IgD-negative memory B cell (primary cell): ENCODE measurements around the gene ANKRD11. TPM values are rescaled to one million over a fixed set of nuclear protein-coding genes. Genes with fewer than 3 reads are reported as not detected.
"Not testable (repeated sequence)": the region's sequence is repeated elsewhere in the genome, so short reads cannot be mapped to it uniquely, and the experiment has no call there.

Source experiments
- H3K27ac Mint-ChIP-seq, 3 donors: one replicate each; pipeline ENCODE4 v1.8.0; 2020 to 2022; ENCODE audit warnings: mild to moderate bottlenecking in 3 of 3, mixed read lengths in 3 of 3, moderate library complexity in 1 of 3
- H3K27me3 Mint-ChIP-seq: one replicate; pipeline ENCODE4 v1.8.0; 2021; ENCODE audit warnings: mixed read lengths
- H3K36me3 Mint-ChIP-seq: one replicate; pipeline ENCODE4 v1.8.0; 2020; ENCODE audit warnings: mild to moderate bottlenecking, mixed read lengths
- H3K4me1 Mint-ChIP-seq, 3 donors: one replicate each; pipeline ENCODE4 v1.8.0; 2020 to 2022; ENCODE audit warnings: mixed read lengths in 3 of 3, mild to moderate bottlenecking in 1 of 3
- H3K4me3 Mint-ChIP-seq, 4 donors: one replicate each; pipeline ENCODE4 v1.8.0; 2020 to 2022; ENCODE audit warnings: mild to moderate bottlenecking in 4 of 4, mixed read lengths in 4 of 4, moderate library complexity in 3 of 4
- H3K9me3 Mint-ChIP-seq, 3 donors: one replicate each; pipeline ENCODE4 v1.8.0; 2020 to 2021; ENCODE audit warnings: mixed read lengths in 3 of 3, mild to moderate bottlenecking in 1 of 3
- polyA plus RNA-seq: library from polyadenylated mRNA; unstranded; fragments of 300-500 nt; fragmentation: Illumina TruSeq; gene quantifications from one replicate; pipeline ENCODE4 v1.2.3, GENCODE V29; 2021

ANKRD11 gene
- polyA plus RNA-seq, 1 donor from 2014 or later: 11.6 TPM

DNA sequence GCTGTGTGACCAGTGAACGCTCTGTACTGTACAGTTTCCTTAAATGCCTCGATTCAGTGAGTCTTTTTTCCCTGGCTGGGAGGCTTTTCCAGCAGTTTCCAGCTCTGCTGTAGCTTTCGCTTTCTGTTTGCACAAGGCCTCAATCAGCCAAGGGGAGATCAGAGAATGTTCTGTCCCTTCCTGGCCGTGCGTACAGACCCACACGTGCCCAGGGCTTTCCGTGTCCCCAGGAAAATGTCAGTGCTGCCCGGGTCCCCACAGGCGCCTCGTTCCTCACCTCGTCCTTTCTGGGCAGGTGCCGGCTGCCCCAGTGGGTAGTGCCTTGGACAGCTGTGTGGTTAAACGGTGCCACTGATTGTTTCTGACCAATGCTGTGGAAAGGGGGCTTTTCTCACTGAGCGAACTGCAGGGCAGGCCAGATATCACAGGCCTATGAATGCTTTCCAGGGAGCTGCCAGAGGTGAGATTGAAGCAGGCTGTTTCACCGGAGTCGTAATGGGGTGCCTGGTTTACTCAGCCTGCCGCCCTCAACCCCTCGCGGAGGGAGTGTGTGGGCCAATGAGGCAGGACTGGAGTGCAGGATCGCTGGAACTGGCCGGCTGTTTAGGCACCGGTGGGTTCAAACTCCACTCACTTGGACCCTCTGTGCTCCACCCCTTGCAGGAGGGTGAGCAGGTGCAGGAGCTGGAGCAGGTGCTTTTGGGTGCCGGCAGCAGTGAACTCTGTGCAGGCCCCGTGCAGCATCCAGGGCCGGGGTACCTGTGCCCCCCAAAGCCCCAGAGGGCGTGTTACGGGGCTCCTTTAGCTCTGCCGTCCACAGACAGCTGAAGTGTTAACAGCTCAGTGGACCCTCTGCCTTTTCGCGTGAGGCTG lies 228.4 kb downstream of the ANKRD11 start:
- peak overlapping the region in 1 of 3 donors; percentile 69 for H3K27ac Mint-ChIP-seq
- peaks cover 18% of the 10 kb centered on the region for H3K27me3 Mint-ChIP-seq
- H3K4me1 Mint-ChIP-seq: peaks cover 5% of the 10 kb centered on the region in 3 donors
- no peak overlapping the region for H3K4me3 Mint-ChIP-seq
- peaks cover 0 to 4% (median 0%) of the 10 kb centered on the region in 3 donors for H3K9me3 Mint-ChIP-seq
- H3K36me3 Mint-ChIP-seq: peaks cover 1% of the 10 kb centered on the region

DNA sequence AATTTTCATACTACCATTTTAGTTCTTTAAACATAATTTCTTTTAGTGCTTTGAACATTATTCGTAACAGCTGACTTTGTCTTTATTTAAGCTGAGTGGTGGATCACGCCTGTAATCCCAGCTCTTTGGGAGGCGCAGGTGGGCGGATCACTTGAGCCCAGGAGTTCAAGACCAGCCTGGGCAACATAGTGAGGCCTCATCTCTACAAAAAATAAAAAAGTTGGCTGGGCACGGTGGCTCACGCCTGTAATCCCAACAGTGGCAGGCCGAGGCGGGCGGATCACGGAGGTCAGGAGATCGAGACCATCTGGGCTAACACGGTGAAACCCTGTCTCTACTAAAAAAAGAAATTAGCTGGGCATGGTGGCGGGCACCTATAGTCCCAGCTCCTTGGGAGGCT lies 230.5 kb downstream of the ANKRD11 start:
- not testable (repeated sequence) for H3K4me3 Mint-ChIP-seq, H3K9me3 Mint-ChIP-seq, H3K4me1 Mint-ChIP-seq, H3K36me3 Mint-ChIP-seq, H3K27ac Mint-ChIP-seq
- peaks cover 33% of the 10 kb centered on the region for H3K27me3 Mint-ChIP-seq

DNA sequence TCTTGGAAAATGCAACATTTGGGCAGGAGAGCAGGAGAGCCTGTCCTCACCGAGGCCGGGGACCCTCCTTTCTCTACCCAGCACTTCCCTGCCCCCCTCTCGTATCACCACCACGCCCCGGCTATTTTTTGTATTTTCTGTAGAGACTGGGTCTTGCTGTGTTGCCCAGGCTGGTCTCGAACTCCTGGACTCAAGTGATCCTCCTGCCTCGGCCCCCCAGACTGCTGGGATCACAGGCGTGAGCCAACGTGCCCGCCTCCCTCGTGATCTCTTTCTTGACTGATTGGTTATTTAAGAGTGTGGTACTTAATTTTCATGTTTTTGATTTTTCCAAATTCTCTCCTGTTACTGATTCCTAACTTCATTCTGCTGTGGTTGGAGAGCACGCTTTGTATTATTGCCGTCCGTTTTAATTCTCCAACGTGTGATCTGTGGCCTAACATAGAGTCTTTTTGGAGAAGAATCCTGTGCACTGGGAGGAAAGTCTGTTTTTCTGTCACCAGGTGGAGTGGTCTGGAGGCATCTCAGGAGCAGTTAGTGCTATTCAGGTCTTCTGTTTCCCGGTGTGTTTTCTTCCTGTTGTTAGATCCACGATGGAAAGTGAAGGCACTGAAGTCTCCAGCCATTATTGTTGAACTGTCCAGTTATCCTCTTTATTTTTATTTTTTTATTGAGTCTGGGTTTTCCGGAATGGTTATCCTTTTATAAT lies 232.4 kb downstream of the ANKRD11 start:
- H3K27me3 Mint-ChIP-seq: peaks cover 33% of the 10 kb centered on the region
- H3K27ac Mint-ChIP-seq: peak overlapping the region; percentile 16 to 58 (median 18)
- H3K36me3 Mint-ChIP-seq: no peaks in the 10 kb centered on the region
- H3K4me1 Mint-ChIP-seq: peaks cover 3 to 5% (median 5%) of the 10 kb centered on the region in 3 donors
- peaks cover 0 to 4% (median 0%) of the 10 kb centered on the region in 3 donors for H3K9me3 Mint-ChIP-seq
- peak overlapping the region; percentile 2 to 76 (median 36) for H3K4me3 Mint-ChIP-seq

DNA sequence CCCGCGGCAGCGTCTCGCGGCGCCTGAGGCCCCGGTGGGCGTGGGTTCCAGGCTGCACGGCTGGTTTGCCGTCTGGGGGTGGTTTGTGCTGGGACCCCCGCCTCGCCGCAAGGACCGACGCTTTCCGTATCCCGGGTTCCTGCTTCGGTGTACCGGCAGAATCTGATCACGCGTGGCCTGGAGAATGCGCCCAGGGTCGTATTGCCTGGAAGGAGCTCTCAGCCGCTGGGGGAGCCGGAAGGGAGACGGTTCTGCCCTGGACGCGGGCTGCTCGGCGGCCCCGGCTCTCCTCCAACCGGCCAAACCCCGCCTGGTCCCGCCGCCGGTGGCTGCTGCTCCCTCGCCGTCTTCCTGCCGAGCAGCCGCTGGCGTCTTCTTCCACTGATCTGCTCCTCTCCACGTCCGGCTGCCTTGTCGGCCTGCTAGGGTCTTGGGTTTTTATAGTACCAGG lies 233.1 kb downstream of the ANKRD11 start:
- Mint-ChIP-seq H3K4me3 (peak overlapping the region in 2 of 4 donors; percentile 28 to 39), H3K9me3 (peaks cover 0 to 2% (median 0%) of the 10 kb centered on the region in 3 donors), H3K27me3 (peaks cover 35% of the 10 kb centered on the region), H3K27ac (peak overlapping the region in 1 of 3 donors; percentile 18), H3K36me3 (no peaks in the 10 kb centered on the region), H3K4me1 (peaks cover 3 to 5% (median 5%) of the 10 kb centered on the region in 3 donors)

DNA sequence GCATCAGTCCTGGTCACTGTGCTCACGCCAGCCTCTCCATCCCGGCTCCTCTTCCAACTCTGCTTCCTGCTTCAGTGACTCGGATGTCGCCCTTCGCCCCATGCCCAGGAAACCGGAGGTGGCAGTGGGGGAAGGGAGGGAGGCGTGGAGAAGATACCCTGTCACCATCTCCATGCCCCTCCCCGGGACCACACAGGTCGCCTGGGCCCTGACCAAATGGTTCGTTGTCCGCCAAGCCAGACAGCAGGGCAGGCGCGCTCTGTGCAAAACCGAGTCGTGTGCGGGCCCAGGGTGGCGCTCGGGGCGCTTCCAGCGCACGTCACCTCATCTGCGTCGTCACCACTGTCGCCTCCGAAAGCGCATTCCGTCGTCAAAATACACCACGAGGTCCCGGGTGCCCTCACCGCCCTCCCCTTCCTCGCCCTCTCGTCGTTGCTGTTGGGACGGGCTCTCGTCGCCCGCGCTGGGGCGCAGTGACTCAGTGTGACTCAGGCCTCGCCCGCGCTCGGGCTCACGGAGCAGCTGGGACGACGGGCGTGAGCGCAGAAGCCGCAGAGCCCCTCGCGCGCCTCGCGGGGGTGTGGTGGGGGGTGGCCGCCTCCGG lies 233.6 kb downstream of the ANKRD11 start:
- H3K36me3 Mint-ChIP-seq: no peaks in the 10 kb centered on the region
- H3K4me1 Mint-ChIP-seq: peaks cover 3 to 5% (median 5%) of the 10 kb centered on the region in 3 donors
- H3K27ac Mint-ChIP-seq: peak overlapping the region in 1 of 3 donors; percentile 82
- peaks cover 0 to 3% (median 2%) of the 10 kb centered on the region in 3 donors for H3K9me3 Mint-ChIP-seq
- peaks cover 35% of the 10 kb centered on the region for H3K27me3 Mint-ChIP-seq
- H3K4me3 Mint-ChIP-seq: peak overlapping the region in 1 of 4 donors; percentile 67

DNA sequence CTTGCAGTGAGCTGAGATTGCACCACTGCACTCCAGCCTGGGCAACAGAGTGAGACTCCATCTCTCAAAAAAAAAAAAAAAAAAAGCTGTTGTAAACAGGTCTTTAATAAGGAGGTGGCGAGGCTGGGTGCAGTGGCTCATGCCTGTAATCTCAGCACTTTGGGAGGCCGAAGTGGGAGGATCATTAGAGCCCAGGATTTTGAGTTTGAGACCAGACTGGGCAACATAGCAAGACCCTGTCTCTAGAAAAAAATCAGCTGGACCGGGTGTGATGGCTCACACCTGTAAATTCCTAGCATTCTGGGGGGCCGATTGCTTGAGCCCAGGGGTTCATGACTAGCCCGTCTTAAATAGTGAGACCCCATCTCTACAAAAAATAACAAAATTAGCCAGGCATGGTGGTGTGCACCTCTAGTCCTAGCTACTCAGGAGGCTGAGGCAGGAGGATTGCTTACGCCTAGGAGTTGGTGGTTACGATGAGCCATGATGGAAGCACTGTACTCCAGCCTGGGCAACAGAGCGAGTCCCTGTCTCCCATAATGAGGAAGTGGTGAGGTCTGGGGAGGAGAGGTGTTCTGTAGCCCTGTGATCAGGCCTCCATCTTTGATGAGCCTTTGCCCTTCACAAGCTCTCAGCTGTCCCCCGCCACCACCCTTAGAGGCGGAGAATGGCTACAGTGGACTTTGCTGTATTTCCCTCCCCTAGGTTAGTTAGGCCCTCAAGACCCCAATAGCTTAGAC lies 236.6 kb downstream of the ANKRD11 start:
- Mint-ChIP-seq H3K27me3 (peaks cover 27% of the 10 kb centered on the region), H3K4me1 (peaks cover 3 to 10% (median 5%) of the 10 kb centered on the region in 3 donors), H3K36me3 (peaks cover 1% of the 10 kb centered on the region), H3K27ac (peak overlapping the region in 2 of 3 donors; percentile 10 to 46), H3K9me3 (peaks cover 0 to 7% (median 5%) of the 10 kb centered on the region in 3 donors), H3K4me3 (no peak overlapping the region)

DNA sequence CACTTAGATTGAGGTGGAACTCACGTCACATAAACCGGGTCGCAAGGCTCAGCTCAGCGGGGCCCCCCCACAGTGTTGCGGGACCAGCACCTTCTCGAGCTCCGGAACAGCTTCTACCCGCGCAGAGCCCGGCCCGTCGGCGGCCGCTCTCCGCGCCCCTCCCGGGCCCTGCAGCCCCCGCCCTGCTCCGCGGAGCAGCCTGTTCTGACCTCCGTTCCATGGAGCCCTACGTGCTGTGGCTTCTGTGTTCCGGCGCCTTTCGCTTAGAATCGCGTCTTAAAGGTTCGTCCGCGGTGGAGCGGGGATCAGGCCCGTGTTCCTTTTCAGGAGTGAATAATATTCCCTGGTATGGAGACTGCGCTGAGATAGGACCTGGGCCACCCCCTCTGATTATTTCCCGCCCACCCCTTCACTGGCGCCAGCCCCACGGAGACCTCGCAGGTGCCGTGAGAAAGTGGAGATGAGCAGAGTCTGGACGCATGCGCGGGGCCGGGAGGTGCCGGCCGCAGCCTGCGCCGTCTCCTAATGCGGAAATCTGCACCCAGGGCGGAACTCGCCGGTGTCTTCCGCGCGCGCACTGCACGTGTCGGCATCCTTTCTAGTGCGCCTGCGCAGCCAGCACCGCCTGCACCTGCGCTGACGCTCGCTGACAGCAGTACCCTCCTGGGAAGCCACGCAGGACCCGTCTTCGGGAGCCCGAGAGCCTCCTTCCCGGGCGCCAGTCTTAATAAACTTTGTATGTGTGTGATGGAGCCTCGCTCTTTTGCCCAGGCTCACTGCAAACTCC lies 242.0 kb downstream of the ANKRD11 start:
- Mint-ChIP-seq H3K9me3 (peaks cover 0 to 7% (median 3%) of the 10 kb centered on the region in 3 donors), H3K27ac (no peak overlapping the region), H3K4me3 (peak overlapping the region; percentile 62 to 83 (median 71)), H3K36me3 (peaks cover 1% of the 10 kb centered on the region), H3K27me3 (peaks cover 4% of the 10 kb centered on the region), H3K4me1 (peaks cover 0 to 8% (median 1%) of the 10 kb centered on the region in 3 donors)

DNA sequence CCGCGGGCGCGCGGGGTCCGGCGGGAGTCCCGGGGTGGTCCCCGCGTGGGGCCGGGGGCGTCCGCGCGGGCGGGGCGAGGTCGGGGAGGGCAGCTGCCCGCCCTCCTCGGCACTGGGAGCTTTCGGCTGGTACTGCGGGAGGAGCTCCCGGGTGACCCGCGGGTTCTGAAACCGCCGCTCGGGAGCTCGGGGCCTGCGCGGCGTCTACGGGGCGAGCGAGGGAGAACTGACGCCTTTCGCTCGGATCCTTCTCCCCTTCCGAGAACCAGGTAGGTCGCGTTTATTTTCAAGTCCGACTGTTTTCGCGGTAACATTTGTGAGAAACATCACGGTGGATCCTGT lies 242.7 kb downstream of the ANKRD11 start:
- peak overlapping the region in 1 of 3 donors; percentile 65 for H3K27ac Mint-ChIP-seq
- H3K4me3 Mint-ChIP-seq: peak overlapping the region; percentile 62 to 87 (median 76)
- H3K9me3 Mint-ChIP-seq, H3K36me3 Mint-ChIP-seq, H3K27me3 Mint-ChIP-seq, H3K4me1 Mint-ChIP-seq: not testable (repeated sequence)

DNA sequence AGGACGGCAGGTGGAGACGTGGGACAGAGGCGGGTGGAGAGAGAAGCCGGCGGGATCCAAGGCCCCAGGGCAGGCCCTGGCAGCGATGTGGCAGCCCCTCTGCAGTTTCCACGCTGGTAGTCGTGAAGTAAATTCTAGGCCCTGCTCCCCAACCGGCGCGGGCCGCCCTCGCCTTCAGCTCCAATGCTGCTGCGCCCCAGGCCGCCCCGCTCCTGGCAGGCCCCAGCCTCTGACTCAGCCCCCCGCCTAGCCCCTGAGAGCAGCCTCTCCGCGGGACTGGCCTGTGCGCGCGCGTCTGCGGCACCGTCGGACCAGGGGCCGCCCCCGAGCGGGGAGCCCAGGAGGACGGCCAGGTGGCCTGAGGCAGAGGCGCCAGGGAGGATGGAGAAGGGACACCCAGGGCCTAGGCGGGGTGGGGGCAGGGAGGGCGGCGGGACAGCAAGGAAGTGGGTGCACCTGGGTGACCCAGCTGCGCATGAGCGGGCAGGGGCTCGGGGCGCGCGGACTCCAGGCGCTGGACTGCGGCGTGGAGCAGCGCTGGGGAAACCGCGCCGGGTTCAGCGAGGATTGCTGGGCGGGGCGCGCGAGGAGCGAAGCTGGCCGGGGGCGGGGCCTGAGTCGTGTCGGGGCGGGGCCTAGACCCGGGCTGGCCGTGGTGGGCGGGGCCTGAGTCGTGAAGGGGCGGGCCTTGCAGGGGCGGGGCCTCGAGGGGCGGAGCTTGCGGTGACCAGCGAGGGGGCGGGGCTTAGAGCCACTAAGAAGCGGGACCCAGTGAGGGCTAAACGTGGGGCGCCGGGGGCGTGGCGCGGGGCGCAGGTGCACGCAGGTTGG lies 243.2 kb downstream of the ANKRD11 start:
- peak overlapping the region in 1 of 3 donors; percentile 65 for H3K27ac Mint-ChIP-seq
- peaks cover 0 to 7% (median 3%) of the 10 kb centered on the region in 3 donors for H3K9me3 Mint-ChIP-seq
- H3K27me3 Mint-ChIP-seq: peaks cover 2% of the 10 kb centered on the region
- H3K4me1 Mint-ChIP-seq: peaks cover 0 to 8% (median 1%) of the 10 kb centered on the region in 3 donors
- H3K36me3 Mint-ChIP-seq: peaks cover 1% of the 10 kb centered on the region
- peak overlapping the region; percentile 62 to 87 (median 72) for H3K4me3 Mint-ChIP-seq

DNA sequence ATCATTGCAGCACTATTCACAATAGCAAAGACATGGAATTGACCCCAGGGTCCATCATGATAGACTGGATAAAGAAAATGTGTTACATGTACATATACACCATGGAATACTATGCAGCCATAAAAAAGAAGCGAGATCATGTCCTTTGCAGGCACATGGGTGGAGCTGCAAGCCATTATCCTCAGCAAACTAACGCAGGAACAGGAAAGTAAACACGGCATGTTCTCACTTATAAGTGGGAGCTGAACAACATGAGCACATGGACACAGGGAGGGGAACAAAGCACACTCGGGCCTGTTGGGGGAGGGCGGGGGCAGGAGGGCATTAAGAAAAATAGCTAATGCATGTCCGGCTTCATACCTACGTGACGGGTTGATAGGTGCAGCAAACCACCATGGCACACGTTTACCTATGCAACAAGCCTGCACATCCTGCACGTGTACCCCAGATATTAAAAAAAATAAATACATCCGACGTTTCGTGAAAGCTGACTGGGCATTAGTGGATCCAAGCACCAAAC lies 243.9 kb downstream of the ANKRD11 start:
- Mint-ChIP-seq H3K4me3 (peak overlapping the region; percentile 17 to 65 (median 58)), H3K9me3 (peaks cover 0 to 4% (median 0%) of the 10 kb centered on the region in 3 donors), H3K27ac (peak overlapping the region in 2 of 3 donors; percentile 16 to 73), H3K36me3 (peaks cover 1% of the 10 kb centered on the region), H3K4me1 (peaks cover 1 to 10% (median 1%) of the 10 kb centered on the region in 3 donors), H3K27me3 (peaks cover 2% of the 10 kb centered on the region)

DNA sequence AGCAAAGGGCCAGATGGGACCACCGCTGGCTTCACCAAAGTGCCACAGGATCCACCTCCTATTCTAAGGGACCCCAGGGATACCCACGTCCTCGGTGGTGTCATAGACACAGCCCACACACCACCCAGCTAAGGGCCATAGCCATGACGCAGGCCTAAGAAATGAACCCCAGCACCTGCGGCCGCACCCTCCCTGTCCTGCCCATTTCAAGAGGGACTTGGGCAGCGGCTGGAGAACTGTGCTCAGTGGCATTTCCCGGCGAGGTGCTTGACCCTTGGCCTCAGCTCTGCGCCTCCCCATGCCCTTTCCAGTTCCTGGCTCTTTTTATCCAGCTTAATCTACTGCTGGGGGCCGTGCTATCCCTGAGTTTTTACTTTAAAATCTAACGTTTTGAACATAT lies 245.6 kb downstream of the ANKRD11 start:
- peaks cover 2% of the 10 kb centered on the region for H3K27me3 Mint-ChIP-seq
- H3K27ac Mint-ChIP-seq: peak overlapping the region in 1 of 3 donors; percentile 73
- H3K9me3 Mint-ChIP-seq: peaks cover 0 to under 1% (median 0%) of the 10 kb centered on the region in 3 donors
- peaks cover 3 to 10% (median 8%) of the 10 kb centered on the region in 3 donors for H3K4me1 Mint-ChIP-seq
- peak overlapping the region in 1 of 4 donors; percentile 55 for H3K4me3 Mint-ChIP-seq
- no peaks in the 10 kb centered on the region for H3K36me3 Mint-ChIP-seq

DNA sequence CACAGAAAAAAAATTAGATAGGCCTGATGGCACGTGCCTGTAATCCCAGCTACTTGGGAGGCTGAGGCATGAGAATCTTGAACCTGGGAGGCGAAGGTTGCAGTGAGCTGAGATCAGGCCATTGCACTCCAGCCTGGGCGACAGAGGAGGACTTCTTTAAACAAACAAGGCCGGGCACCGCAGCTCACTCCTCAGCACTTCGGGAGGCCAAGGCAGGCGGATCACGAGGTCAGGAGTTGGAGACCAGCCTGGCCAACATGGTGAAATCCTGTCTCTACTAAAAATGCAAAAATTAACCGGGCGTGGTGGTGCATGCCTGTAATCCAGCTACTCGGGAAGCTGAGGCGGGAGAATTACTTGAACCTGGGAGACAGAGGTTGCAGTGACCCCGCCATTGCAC lies 246.1 kb downstream of the ANKRD11 start:
- not testable (repeated sequence) for H3K9me3 Mint-ChIP-seq, H3K4me1 Mint-ChIP-seq, H3K36me3 Mint-ChIP-seq, H3K27me3 Mint-ChIP-seq
- peak overlapping the region in 1 of 4 donors; percentile 17 for H3K4me3 Mint-ChIP-seq
- peak overlapping the region in 2 of 3 donors; percentile 51 to 71 for H3K27ac Mint-ChIP-seq

DNA sequence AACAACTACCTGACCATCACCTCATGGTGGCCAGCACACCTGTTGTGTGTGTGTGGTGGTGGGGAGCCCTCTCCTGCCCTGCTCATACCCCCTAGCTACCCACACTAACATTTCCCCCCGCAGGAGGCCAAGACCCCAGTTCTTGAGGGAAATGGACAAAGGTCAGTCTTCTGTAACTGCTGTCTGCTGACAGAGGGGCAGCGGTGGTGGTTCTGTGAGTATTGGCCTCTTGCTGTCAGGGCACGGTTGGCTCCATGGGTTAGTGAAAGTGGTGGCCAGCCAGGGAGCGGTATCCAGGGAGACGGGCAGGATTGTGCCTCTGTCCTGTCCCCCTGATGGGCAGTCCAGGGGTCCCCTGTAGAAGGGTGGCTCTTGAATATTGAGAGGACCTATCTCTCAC lies 246.7 kb downstream of the ANKRD11 start:
- Mint-ChIP-seq H3K36me3 (no peaks in the 10 kb centered on the region), H3K27ac (peak overlapping the region in 2 of 3 donors; percentile 51 to 71), H3K9me3 (no peaks in the 10 kb centered on the region), H3K4me1 (peaks cover 3 to 10% (median 9%) of the 10 kb centered on the region in 3 donors), H3K4me3 (peak overlapping the region in 1 of 4 donors; percentile 17), H3K27me3 (peaks cover 2% of the 10 kb centered on the region)
